OCI-LY7 (cell line): ENCODE results near the gene PES1. TPM values are rescaled to one million over a fixed set of nuclear protein-coding genes. Genes with fewer than 3 reads are reported as not detected.

Experiments used
- BruUV-seq: library from RNA; stranded (reverse); fragments of 400-500 nt; replicated peaks from 2 replicates; lab custom pipeline; 2021; lab: Mats Ljungman, UMichigan
- CTCF ChIA-PET: fragments of 300-600 bp; sonication (Branson Sonifier 250); formaldehyde crosslinking; loops from one replicate; lab custom pipeline; 2022; ENCODE audit warnings: antibody characterized with exemption; ENCODE audit not compliant: unreplicated experiment; lab: Charles Lee
- POLR2A ChIA-PET: fragments of 300-600 bp; sonication (Branson Sonifier 250); formaldehyde crosslinking; loops from one replicate; lab custom pipeline; 2022; ENCODE audit warnings: antibody characterized with exemption; lab: Charles Lee
- DNase-seq: peaks from one replicate; pipeline ENCODE4 v3.0.0-alpha.2; 2015; ENCODE audit warnings: low spot score
- H2AFZ ChIP-seq: fragments of 200-600 bp; sonication (generic), shearing (Covaris generic); 2 replicates; pipeline ENCODE4 v1.6.1; 2014; ENCODE audit warnings: mild to moderate bottlenecking, antibody characterized with exemption, low read length, moderate library complexity
- H3K27ac ChIP-seq: fragments of 200-600 bp; sonication (generic); 2 replicates; pipeline ENCODE4 v1.5.1; 2014; ENCODE audit warnings: mixed run types, low read depth, mild to moderate bottlenecking, moderate library complexity, low read length, inconsistent platforms; ENCODE audit not compliant: poor library complexity, severe bottlenecking
- H3K36me3 ChIP-seq: fragments of 200-600 bp; sonication (generic); 2 replicates; pipeline ENCODE4 v1.6.1; 2014; ENCODE audit warnings: mild to moderate bottlenecking, antibody characterized with exemption, low read length, moderate library complexity, mixed read lengths; ENCODE audit not compliant: insufficient read depth
- H3K4me1 ChIP-seq: fragments of 200-600 bp; sonication (generic); 2 replicates; pipeline ENCODE4 v1.5.1; 2014; ENCODE audit warnings: mild to moderate bottlenecking, low read length; ENCODE audit not compliant: insufficient read depth, poor library complexity, severe bottlenecking
- H3K4me2 ChIP-seq: fragments of 200-600 bp; sonication (generic); 2 replicates; pipeline ENCODE4 v1.6.1; 2014; ENCODE audit warnings: mild to moderate bottlenecking, low read length
- H3K4me3 ChIP-seq: fragments of 200-600 bp; sonication (generic); 2 replicates; pipeline ENCODE4 v1.5.1; 2014; ENCODE audit warnings: mild to moderate bottlenecking, low read depth, low read length; ENCODE audit not compliant: poor library complexity, severe bottlenecking
- H3K79me2 ChIP-seq: fragments of 200-600 bp; sonication (generic); 2 replicates; pipeline ENCODE4 v1.6.1; 2016; ENCODE audit warnings: low read depth, mild to moderate bottlenecking, low read length, moderate library complexity, mixed read lengths; ENCODE audit not compliant: insufficient read depth
- H3K9me2 ChIP-seq: fragments of 200-600 bp; sonication (generic); 2 replicates; pipeline ENCODE4 v1.6.1; 2016; ENCODE audit warnings: mild to moderate bottlenecking, low read length, mixed read lengths; ENCODE audit not compliant: insufficient read depth
- H3K9me3 ChIP-seq: fragments of 200-600 bp; sonication (generic); 2 replicates; pipeline ENCODE4 v1.6.1; 2014; ENCODE audit warnings: mild to moderate bottlenecking, mixed run types, low read length, mixed read lengths
- H4K20me1 ChIP-seq: fragments of 200-600 bp; sonication (generic); 2 replicates; pipeline ENCODE4 v1.6.1; 2014; ENCODE audit warnings: mild to moderate bottlenecking, antibody characterized with exemption, low read length, moderate library complexity, mixed read lengths; ENCODE audit not compliant: insufficient read depth
- CTCF ChIP-seq: fragments of 200-600 bp; sonication (generic); conservative IDR thresholded peaks from 2 replicates; pipeline ENCODE4 v1.5.1; 2014; ENCODE audit warnings: mild to moderate bottlenecking, antibody characterized with exemption, low read length, moderate library complexity, mixed read lengths
- EZH2phosphoT487 ChIP-seq: fragments of 200-600 bp; sonication (generic); IDR thresholded peaks from 2 replicates; pipeline ENCODE4 v1.6.1; 2018; ENCODE audit warnings: low read depth, borderline replicate concordance, mild to moderate bottlenecking, mixed run types, antibody characterized with exemption, low read length, moderate library complexity, mixed read lengths
- intact Hi-C: fragments of 100-400 bp; cut with micrococcal nuclease; formaldehyde crosslinking; loops from one replicate; pipeline ENCODE4 v1.10.0; 2022; ENCODE audit not compliant: unreplicated experiment
- total RNA-seq, 2 experiments: library from RNA; depleted of rRNA in 1 of 2; stranded (reverse); fragments of >200 nt in 1 of 2; shearing (Covaris generic) in 1 of 2; gene quantifications; 2 replicates each; pipeline ENCODE4 v1.2.3, GENCODE V29; 2014 to 2022

The PES1 gene
- total RNA-seq, 2 experiments from 2014 or later, result 78.2 to 107 TPM

GRCh38 chr22:30578481-30578880 is 13.2 kb downstream of the PES1 start:
- H4K20me1 ChIP-seq, result no peaks in the 10 kb centered on the region; the same call in 1 of the 2 replicates
- no TSS peak for BruUV-seq
- peaks cover 82% of the 10 kb centered on the region for H3K36me3 ChIP-seq
- intact Hi-C loops, result no loop called here
- TF ChIP-seq EZH2phosphoT487, result no peak
- TF ChIP-seq CTCF, result no peak
- H3K4me3 ChIP-seq, result no peak overlapping the region
- no peaks in the 10 kb centered on the region for H3K9me3 ChIP-seq
- H3K4me1 ChIP-seq, result no peaks in the 10 kb centered on the region
- H3K79me2 ChIP-seq, result no peaks in the 10 kb centered on the region
- no peak overlapping the region for H3K27ac ChIP-seq
- DNase-seq, result no peak
- H3K9me2 ChIP-seq, result no peaks in the 10 kb centered on the region
- ChIA-PET CTCF (no interaction called here), POLR2A (no interaction called here)
- H3K4me2 ChIP-seq, result no peak overlapping the region
- H2AFZ ChIP-seq, result no peak overlapping the region

- Histone ChIP-seq H3K27ac (no peak overlapping the region), H3K4me2 (no peak overlapping the region), H3K4me3 (no peak overlapping the region), H3K9me3 (no peaks in the 10 kb centered on the region), H4K20me1 (no peaks in the 10 kb centered on the region; the same call in 1 of the 2 replicates), H3K79me2 (no peaks in the 10 kb centered on the region), H3K36me3 (peaks cover 56% of the 10 kb centered on the region), H3K9me2 (no peaks in the 10 kb centered on the region), H3K4me1 (no peaks in the 10 kb centered on the region), H2AFZ (no peak overlapping the region)
- CTCF ChIA-PET, result no interaction called here
- intact Hi-C loops, result no loop called here
- POLR2A ChIA-PET, result no interaction called here
- DNase-seq, result no peak
- BruUV-seq, result no TSS peak
- TF ChIP-seq CTCF (no peak), EZH2phosphoT487 (no peak)
Observed at GRCh38 chr22:30575859-30576258, 15.9 kb downstream of the PES1 start.

GRCh38 chr22:30574997-30575671 is 16.6 kb downstream of the PES1 start:
- POLR2A ChIA-PET, result no interaction called here
- TF ChIP-seq EZH2phosphoT487, result no peak
- no peak for TF ChIP-seq CTCF
- H3K9me3 ChIP-seq, result no peaks in the 10 kb centered on the region
- H3K4me2 ChIP-seq, result no peak overlapping the region
- H3K9me2 ChIP-seq, result no peaks in the 10 kb centered on the region
- no peak overlapping the region for H3K27ac ChIP-seq
- no peak overlapping the region for H2AFZ ChIP-seq
- no peak for DNase-seq
- CTCF ChIA-PET, result no interaction called here
- H3K4me3 ChIP-seq, result no peak overlapping the region
- intact Hi-C loops, result no loop called here
- no peaks in the 10 kb centered on the region; the same call in 1 of the 2 replicates for H4K20me1 ChIP-seq
- H3K79me2 ChIP-seq, result no peaks in the 10 kb centered on the region
- BruUV-seq, result no TSS peak
- H3K4me1 ChIP-seq, result no peaks in the 10 kb centered on the region
- H3K36me3 ChIP-seq, result peaks cover 49% of the 10 kb centered on the region
